ENCODE measurements around the gene TRAK2.

DNA sequence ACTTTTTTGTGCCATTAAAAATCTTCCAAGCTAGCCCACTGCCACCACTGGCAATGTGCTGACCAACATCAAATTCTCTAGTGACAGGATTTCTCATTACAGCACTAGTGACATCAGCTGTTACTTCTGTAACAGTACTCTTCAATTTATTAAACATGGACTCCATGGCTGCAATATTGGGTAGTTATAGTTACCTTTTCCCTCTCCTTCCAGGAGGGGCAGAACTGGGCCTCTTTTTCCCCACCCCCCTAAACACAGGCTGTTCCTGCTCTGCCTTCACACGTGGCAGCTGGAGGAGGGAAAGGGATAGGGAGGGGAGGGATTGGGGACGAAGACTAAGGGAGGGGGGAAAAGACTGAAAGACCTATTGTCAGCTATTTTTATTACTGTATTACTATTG is 38.1 kb downstream of the TRAK2 start:
- no peak for TF ChIP-seq POLR2A (IDR thresholded peaks at IDR 0.05)
- TF ChIP-seq, protein P1, sequence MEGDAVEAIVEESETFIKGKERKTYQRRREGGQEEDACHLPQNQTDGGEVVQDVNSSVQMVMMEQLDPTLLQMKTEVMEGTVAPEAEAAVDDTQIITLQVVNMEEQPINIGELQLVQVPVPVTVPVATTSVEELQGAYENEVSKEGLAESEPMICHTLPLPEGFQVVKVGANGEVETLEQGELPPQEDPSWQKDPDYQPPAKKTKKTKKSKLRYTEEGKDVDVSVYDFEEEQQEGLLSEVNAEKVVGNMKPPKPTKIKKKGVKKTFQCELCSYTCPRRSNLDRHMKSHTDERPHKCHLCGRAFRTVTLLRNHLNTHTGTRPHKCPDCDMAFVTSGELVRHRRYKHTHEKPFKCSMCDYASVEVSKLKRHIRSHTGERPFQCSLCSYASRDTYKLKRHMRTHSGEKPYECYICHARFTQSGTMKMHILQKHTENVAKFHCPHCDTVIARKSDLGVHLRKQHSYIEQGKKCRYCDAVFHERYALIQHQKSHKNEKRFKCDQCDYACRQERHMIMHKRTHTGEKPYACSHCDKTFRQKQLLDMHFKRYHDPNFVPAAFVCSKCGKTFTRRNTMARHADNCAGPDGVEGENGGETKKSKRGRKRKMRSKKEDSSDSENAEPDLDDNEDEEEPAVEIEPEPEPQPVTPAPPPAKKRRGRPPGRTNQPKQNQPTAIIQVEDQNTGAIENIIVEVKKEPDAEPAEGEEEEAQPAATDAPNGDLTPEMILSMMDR (IDR thresholded peaks at IDR 0.05): no peak
